Measurements from ENCODE around the gene ADIPOR2.

Gene ADIPOR2

DNA sequence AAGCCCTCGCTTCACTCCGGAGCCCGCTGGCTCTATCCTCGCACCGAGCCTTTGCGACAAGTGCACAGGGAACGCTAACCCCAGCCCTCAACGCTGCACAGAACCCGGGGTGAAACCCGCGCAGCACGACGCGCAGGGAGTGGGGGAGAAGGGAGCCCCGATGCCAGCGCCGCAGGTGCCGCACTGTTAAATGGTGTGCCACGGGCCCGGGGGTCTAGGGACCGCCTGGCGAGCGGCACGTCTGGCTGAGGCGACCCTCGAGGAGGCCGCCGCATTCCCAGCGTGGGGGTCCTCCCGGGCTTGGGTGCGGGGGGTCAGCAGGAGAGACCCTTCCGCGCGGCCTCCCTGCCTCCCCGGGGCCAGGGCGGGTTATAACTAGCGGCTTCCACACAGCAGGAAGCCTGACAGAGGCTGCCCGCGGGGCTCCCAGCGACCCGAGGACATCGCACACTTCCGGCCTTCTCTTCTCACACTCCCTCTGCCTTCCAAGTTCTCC lies 105.7 kb downstream of the ADIPOR2 start:
- Histone ChIP-seq H3K36me3 (ENCODE audit: low read depth) (no peaks in the 10 kb centered on the region), H3K27me3 (ENCODE audit: insufficient read depth, poor library complexity, severe bottlenecking) (no peaks in the 10 kb centered on the region), H3K4me3 (ENCODE audit: severe bottlenecking) (peak overlapping the region; percentile 25), H3K9me3 (ENCODE audit: severe bottlenecking) (no peaks in the 10 kb centered on the region), H3K27ac (ENCODE audit: poor library complexity, severe bottlenecking) (no peak overlapping the region), H3K4me1 (ENCODE audit: insufficient read depth, poor library complexity, severe bottlenecking) (no peaks in the 10 kb centered on the region)
- TF ChIP-seq, protein P1, sequence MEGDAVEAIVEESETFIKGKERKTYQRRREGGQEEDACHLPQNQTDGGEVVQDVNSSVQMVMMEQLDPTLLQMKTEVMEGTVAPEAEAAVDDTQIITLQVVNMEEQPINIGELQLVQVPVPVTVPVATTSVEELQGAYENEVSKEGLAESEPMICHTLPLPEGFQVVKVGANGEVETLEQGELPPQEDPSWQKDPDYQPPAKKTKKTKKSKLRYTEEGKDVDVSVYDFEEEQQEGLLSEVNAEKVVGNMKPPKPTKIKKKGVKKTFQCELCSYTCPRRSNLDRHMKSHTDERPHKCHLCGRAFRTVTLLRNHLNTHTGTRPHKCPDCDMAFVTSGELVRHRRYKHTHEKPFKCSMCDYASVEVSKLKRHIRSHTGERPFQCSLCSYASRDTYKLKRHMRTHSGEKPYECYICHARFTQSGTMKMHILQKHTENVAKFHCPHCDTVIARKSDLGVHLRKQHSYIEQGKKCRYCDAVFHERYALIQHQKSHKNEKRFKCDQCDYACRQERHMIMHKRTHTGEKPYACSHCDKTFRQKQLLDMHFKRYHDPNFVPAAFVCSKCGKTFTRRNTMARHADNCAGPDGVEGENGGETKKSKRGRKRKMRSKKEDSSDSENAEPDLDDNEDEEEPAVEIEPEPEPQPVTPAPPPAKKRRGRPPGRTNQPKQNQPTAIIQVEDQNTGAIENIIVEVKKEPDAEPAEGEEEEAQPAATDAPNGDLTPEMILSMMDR (IDR thresholded peaks at IDR 0.05; ENCODE audit: poor library complexity, severe bottlenecking), result no peak
- peak; percentile 10 for ATAC-seq (ENCODE audit: low read depth)
- peak; percentile 68 for DNase-seq (ENCODE audit: low spot score)

DNA sequence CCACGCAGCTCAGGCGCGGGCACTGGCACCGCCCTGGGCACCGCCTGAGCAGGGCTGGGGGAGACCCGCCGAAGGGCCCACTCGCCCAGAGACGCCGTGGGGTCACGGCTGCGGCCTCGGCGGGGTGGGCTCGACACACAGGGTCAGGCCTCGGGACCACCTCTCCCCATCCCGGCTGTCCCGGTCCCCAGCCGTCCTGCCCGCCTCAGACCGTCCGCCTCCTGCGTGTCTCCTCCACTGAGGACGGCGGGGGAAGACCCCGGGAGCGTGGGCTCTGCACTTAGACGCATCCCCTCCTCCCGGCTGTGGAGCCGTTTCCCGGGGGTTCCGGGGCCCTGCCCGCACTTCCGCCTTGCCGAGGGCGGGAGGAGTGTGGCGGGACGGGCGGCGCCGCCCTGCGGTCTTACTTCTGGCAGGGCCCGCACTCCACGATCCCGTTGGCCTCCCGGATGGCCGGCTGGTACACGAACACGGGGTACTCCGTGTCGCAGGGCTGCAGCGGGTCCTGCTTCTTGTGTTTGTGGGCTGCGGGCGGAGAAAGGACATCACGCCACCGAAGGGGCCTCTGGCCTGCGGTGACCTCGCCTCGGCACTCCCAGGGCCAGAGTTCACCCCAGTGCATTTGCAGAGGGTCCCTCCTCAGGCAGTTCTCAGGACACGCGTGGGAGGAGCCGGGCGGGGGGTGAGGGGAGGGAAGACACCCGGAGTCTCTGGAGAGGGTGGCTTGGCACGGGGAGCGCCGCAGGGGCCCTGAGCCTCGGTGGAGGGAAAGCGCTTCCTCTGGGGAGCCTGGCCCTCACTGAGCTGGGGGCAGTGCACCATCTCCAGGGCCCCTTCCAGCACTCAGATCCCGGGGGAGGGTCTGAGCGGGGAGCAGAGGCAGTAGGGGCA lies 106.4 kb downstream of the ADIPOR2 start:
- Histone ChIP-seq H3K4me3 (ENCODE audit: severe bottlenecking) (peak overlapping the region; percentile 25), H3K27ac (ENCODE audit: poor library complexity, severe bottlenecking) (no peak overlapping the region), H3K4me1 (ENCODE audit: insufficient read depth, poor library complexity, severe bottlenecking) (no peaks in the 10 kb centered on the region), H3K9me3 (ENCODE audit: severe bottlenecking) (no peaks in the 10 kb centered on the region), H3K36me3 (ENCODE audit: low read depth) (no peaks in the 10 kb centered on the region), H3K27me3 (ENCODE audit: insufficient read depth, poor library complexity, severe bottlenecking) (no peaks in the 10 kb centered on the region)
- TF ChIP-seq, protein P1 (IDR thresholded peaks at IDR 0.05; ENCODE audit: poor library complexity, severe bottlenecking), result no peak
- ATAC-seq (ENCODE audit: low read depth) (no peak), DNase-seq (ENCODE audit: low spot score) (peak; percentile 73)

DNA sequence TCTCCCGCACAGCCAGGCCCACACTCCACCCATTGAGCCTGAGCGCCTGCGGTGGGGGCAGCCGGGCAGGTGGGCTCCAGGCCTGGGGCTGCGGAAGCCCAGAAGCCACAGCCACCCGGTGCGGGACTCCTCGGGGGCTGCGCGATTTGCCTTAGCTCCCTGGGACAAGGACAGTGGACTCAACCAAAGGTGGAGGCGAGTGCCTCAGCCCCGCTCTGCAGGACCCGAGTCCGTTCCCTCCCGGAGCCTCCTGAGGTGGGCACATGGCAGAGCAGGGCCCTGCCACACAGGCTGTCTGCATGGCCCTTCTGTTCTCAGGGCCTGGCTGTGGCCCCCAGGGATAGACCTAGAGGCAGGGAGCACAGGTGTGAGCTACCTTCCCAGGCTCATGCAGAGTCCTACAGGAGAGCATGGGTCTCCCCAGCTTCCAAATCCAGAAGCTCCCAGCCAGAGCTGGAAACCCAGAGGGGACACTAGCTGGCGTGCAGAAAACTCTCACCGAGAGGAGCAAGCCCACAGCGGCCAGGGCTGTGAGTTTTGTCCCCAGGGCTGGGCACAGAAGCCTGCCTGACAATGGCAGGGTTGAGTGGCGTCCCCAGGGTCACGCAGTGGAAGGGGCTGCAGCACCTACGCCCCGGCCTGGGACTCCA lies 107.2 kb downstream of the ADIPOR2 start:
- TF ChIP-seq, protein P1 (IDR thresholded peaks at IDR 0.05; ENCODE audit: poor library complexity, severe bottlenecking), result no peak
- Histone ChIP-seq H3K9me3 (ENCODE audit: severe bottlenecking) (no peaks in the 10 kb centered on the region), H3K4me1 (ENCODE audit: insufficient read depth, poor library complexity, severe bottlenecking) (no peaks in the 10 kb centered on the region), H3K27me3 (ENCODE audit: insufficient read depth, poor library complexity, severe bottlenecking) (no peaks in the 10 kb centered on the region), H3K27ac (ENCODE audit: poor library complexity, severe bottlenecking) (no peak overlapping the region), H3K4me3 (ENCODE audit: severe bottlenecking) (no peak overlapping the region), H3K36me3 (ENCODE audit: low read depth) (no peaks in the 10 kb centered on the region)
- DNase-seq (ENCODE audit: low spot score) (peak; percentile 75), ATAC-seq (ENCODE audit: low read depth) (no peak)

DNA sequence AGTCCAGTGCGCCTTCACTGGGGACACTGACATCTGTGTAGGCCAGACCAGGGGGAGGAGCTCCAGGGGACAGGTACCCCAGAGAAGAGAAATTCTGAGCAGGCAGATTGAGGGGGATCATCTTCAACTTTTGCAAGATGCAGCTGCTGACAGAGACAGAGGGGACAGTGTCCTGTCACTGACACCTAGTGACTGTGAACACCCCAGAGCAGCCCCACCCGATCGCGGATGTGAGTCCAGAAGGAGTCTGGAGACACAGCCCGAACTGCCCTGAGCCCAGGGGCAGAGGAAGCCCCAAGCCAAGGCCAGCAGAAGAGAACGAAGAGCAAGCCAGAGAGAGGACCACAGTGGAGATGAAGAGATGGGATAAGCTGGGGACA lies 107.8 kb downstream of the ADIPOR2 start:
- DNase-seq (ENCODE audit: low spot score), result peak; percentile 75
- H3K4me1 ChIP-seq (ENCODE audit: insufficient read depth, poor library complexity, severe bottlenecking), result no peaks in the 10 kb centered on the region
- no peak for ATAC-seq (ENCODE audit: low read depth)
- no peak overlapping the region for H3K4me3 ChIP-seq (ENCODE audit: severe bottlenecking)
- no peaks in the 10 kb centered on the region for H3K9me3 ChIP-seq (ENCODE audit: severe bottlenecking)
- H3K36me3 ChIP-seq (ENCODE audit: low read depth), result no peaks in the 10 kb centered on the region
- no peaks in the 10 kb centered on the region for H3K27me3 ChIP-seq (ENCODE audit: insufficient read depth, poor library complexity, severe bottlenecking)
- TF ChIP-seq, protein P1 (IDR thresholded peaks at IDR 0.05; ENCODE audit: poor library complexity, severe bottlenecking), result no peak
- H3K27ac ChIP-seq (ENCODE audit: poor library complexity, severe bottlenecking), result no peak overlapping the region

Measured in RWPE2 (cell line).